Endothelial cell of umbilical vein (primary cell): ENCODE data around the gene MLX. TPM values are rescaled to one million over a fixed set of nuclear protein-coding genes. Genes with fewer than 3 reads are reported as not detected.

Experiments
- BruUV-seq: library from RNA; stranded (reverse); fragments of 400-500 nt; replicated peaks from 2 replicates; lab custom pipeline; 2021; lab: Mats Ljungman, UMichigan
- CTCF ChIA-PET: fragments of 300-600, 350-600 bp; sonication (Branson Sonifier 250); formaldehyde crosslinking; loops from one replicate; lab custom pipeline; 2021; ENCODE audit warnings: antibody characterized with exemption, inconsistent platforms; lab: Charles Lee
- POLR2A ChIA-PET: fragments of 300-600, 350-600 bp; sonication (Branson Sonifier 250); formaldehyde crosslinking; loops from one replicate; lab custom pipeline; 2021; ENCODE audit warnings: antibody characterized with exemption, inconsistent platforms; lab: Charles Lee
- DNase-seq: peaks from one replicate; pipeline ENCODE4 v3.0.0-alpha.2; 2011; ENCODE audit warnings: low read depth, low spot score
- FAIRE-seq: peaks from 2 replicates; lab custom pipeline; 2011; peaks lifted over from hg19 to GRCh38; lab: Jason Lieb, UNC
- H2AFZ ChIP-seq: 2 replicates; pipeline ENCODE4 v1.6.0; 2012; ENCODE audit warnings: low read depth, low read length, control low read depth, inconsistent platforms
- H3K27ac ChIP-seq: 2 replicates; pipeline ENCODE4 v1.5.1; 2011; ENCODE audit warnings: low read depth, mild to moderate bottlenecking, control low read depth, low read length, moderate library complexity; ENCODE audit not compliant: insufficient read depth
- H3K27me3 ChIP-seq, 2 experiments: 2 replicates each; pipeline versions ENCODE4 v1.6.0 to v1.6.1; 2011; ENCODE audit warnings: low read length in 2 of 2, mixed read lengths in 1 of 2; ENCODE audit not compliant: control insufficient read depth in 2 of 2, insufficient read depth in 2 of 2
- H3K36me3 ChIP-seq, 2 experiments: 2 replicates in 1 of 2; 3 replicates in 1 of 2; pipeline ENCODE4 v1.5.1; 2011; ENCODE audit warnings: low read length in 2 of 2, mild to moderate bottlenecking in 1 of 2, moderate library complexity in 1 of 2; ENCODE audit not compliant: control insufficient read depth in 2 of 2, insufficient read depth in 2 of 2; ENCODE audit errors: extremely low read depth in 1 of 2
- H3K4me1 ChIP-seq: 3 replicates; pipeline ENCODE4 v1.5.1; 2011; ENCODE audit warnings: mild to moderate bottlenecking, low read length; ENCODE audit not compliant: control insufficient read depth, insufficient read depth; ENCODE audit errors: extremely low read depth
- H3K4me2 ChIP-seq: 2 replicates; pipeline ENCODE4 v1.6.1; 2011; ENCODE audit warnings: low read length, control low read depth, mixed read lengths; ENCODE audit not compliant: insufficient read depth
- H3K4me3 ChIP-seq, 3 experiments: fragments of 200-600 bp in 1 of 3; sonication (generic), shearing (Covaris generic) in 1 of 3; replicated peaks in 1 of 3; 2 replicates each; pipeline ENCODE4 v1.5.1; 2011 to 2016; ENCODE audit warnings: control low read depth in 3 of 3, low read length in 3 of 3, mild to moderate bottlenecking in 2 of 3, inconsistent platforms in 1 of 3, low read depth in 1 of 3, moderate library complexity in 1 of 3; ENCODE audit not compliant: insufficient read depth in 1 of 3
- H3K79me2 ChIP-seq: 2 replicates; pipeline ENCODE4 v1.6.0; 2012; ENCODE audit warnings: low read length, inconsistent platforms; ENCODE audit not compliant: control insufficient read depth, insufficient read depth
- H3K9ac ChIP-seq: replicated peaks from 2 replicates; pipeline ENCODE3; 2011; ENCODE audit warnings: low read length, control low read depth; ENCODE audit not compliant: insufficient read depth; ENCODE audit errors: extremely low read depth
- H3K9me1 ChIP-seq: replicated peaks from 3 replicates; pipeline ENCODE4 v1.6.0; 2011; ENCODE audit warnings: mild to moderate bottlenecking, low read length; ENCODE audit not compliant: control insufficient read depth, insufficient read depth; ENCODE audit errors: extremely low read depth
- H3K9me3 ChIP-seq: replicated peaks from 2 replicates; pipeline ENCODE4 v1.5.1; 2012; ENCODE audit warnings: low read length, inconsistent platforms; ENCODE audit not compliant: control insufficient read depth, insufficient read depth
- H4K20me1 ChIP-seq: replicated peaks from 2 replicates; pipeline ENCODE3; 2011; ENCODE audit warnings: mild to moderate bottlenecking, low read length; ENCODE audit not compliant: control insufficient read depth, insufficient read depth; ENCODE audit errors: extremely low read depth
- CTCF ChIP-seq, 2 donors: IDR thresholded peaks; 1 replicate in 1 of 2; 2 replicates in 1 of 2; pipeline ENCODE4 v1.5.1; 2011; ENCODE audit warnings: low read length in 2 of 2, mild to moderate bottlenecking in 2 of 2, moderate library complexity in 2 of 2, control low read depth in 1 of 2, inconsistent platforms in 1 of 2, low read depth in 1 of 2; ENCODE audit not compliant: insufficient read depth in 1 of 2; ENCODE audit errors: extremely low read depth in 1 of 2
- EZH2 ChIP-seq: IDR thresholded peaks from 2 replicates; pipeline ENCODE4 v1.6.1; 2012; ENCODE audit warnings: borderline replicate concordance, low read depth, mild to moderate bottlenecking, moderate library complexity, low read length, inconsistent platforms; ENCODE audit not compliant: severe bottlenecking
- POLR2A ChIP-seq: IDR thresholded peaks from 2 replicates; pipeline ENCODE4 v1.6.1; 2012; ENCODE audit warnings: low read depth, mild to moderate bottlenecking, control low read depth, low read length
- dilution Hi-C: fragments of 300-500 bp; cut with MboI; formaldehyde crosslinking; loops from one replicate; pipeline ENCODE4 v1.15.0; 2019; ENCODE audit warnings: low sequenced_read_pairs; ENCODE audit not compliant: extremely low pct_ligation_motif_present
- intact Hi-C: fragments of 100-400 bp; cut with micrococcal nuclease; formaldehyde crosslinking; loops from one replicate; pipeline ENCODE4 v1.10.0; 2022
- polyA plus RNA-seq, 4 experiments: library from polyadenylated mRNA; depleted of rRNA in 3 of 4; stranded (reverse) in 3 of 4; unstranded in 1 of 4; fragments of >200 nt; gene quantifications; 2 replicates each; pipeline versions ENCODE4 v1.2.1 to v1.2.3, GENCODE V29; 2011 to 2012; ENCODE audit warnings: missing spikeins in 1 of 4
- total RNA-seq: library from RNA; stranded (reverse); gene quantifications from 2 replicates; pipeline ENCODE4 v1.2.3, GENCODE V29; 2021

The MLX gene
- total and polyA plus RNA-seq, 2 donors (not counting 3 experiments of a cell fraction or from before 2014, with no cell fraction given), result 40.3 to 42.7 TPM

GRCh38 chr17:42578282-42578869, 11.5 kb downstream of the MLX start:
- H3K4me2 ChIP-seq, result peak overlapping the region; percentile 82
- ChIA-PET CTCF (interaction anchor here (0.6 to 7.0 kb wide), 63 partner anchors 9 to 420 kb away, joined by 3 to 235 read pairs (median 5); partner anchors contain the start of genes BECN1, CCR10, CNTD1 and CNTNAP1), POLR2A (interaction anchor here (1.3 kb wide), 1 partner anchor 99 kb away, joined by 4 read pairs; the partner anchor contains the start of gene PLEKHH3)
- dilution Hi-C loops (no loop called here), intact Hi-C loops (loop anchor here (1.0 to 5.0 kb wide), 4 partner anchors 101 to 359 kb away; partner anchors contain the start of gene BECN1)
- DNase-seq (peak; percentile 80), FAIRE-seq (no peak)
- no peaks in the 10 kb centered on the region for H3K27me3 ChIP-seq
- TF ChIP-seq CTCF (IDR thresholded peaks at IDR 0.05; ENCODE audit: extremely low read depth in 1 of 2, insufficient read depth in 1 of 2, low read depth in 1 of 2, low read length in 2 of 2), result peak; percentile 66 to 79
- no peak for TF ChIP-seq EZH2
- TF ChIP-seq POLR2A, result no peak
- peak overlapping the region; percentile 42 for H3K27ac ChIP-seq
- peak overlapping the region; percentile 74 for H3K9ac ChIP-seq
- no TSS peak for BruUV-seq
- peaks cover 18% of the 10 kb centered on the region for H3K4me1 ChIP-seq
- H3K9me1 ChIP-seq, result no peaks in the 10 kb centered on the region
- peaks cover 6 to 33% of the 10 kb centered on the region in 2 experiments for H3K36me3 ChIP-seq
- H2AFZ ChIP-seq, result no peak overlapping the region
- H4K20me1 ChIP-seq, result no peaks in the 10 kb centered on the region
- H3K79me2 ChIP-seq, result peaks cover 17% of the 10 kb centered on the region
- peak overlapping the region; percentile 53 to 80 (median 76) for H3K4me3 ChIP-seq
- no peaks in the 10 kb centered on the region for H3K9me3 ChIP-seq
